ENCODE results near the gene UBE2N. TPM values are rescaled to one million over a fixed set of nuclear protein-coding genes. Genes with fewer than 3 reads are reported as not detected.

Gene UBE2N
- total RNA-seq, 1 donor from 2014 or later = 150 TPM

DNA sequence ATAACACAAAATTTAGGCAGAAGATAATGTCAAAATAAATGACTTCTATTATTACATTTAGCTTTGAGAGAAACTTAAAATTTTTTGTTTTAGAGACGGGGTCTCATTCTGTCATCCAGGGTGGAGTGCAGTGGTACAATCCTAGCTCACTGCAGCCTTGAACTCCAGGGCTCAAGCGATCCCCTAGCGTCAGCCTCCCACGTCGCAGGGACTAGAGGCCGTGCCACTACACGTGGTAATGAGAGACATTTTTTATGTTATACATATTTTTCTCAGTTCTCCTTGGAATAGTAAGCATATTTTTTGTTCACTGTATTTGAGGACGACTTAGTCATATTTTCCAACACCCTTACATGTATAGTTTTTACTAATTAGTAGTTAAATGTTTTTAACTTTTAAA lies 85.5 kb downstream of the UBE2N start:
- TF ChIP-seq CTCF (IDR thresholded peaks at IDR 0.05; ENCODE audit: unreplicated experiment) = no peak
- Mint-ChIP-seq H3K36me3 (ENCODE audit: low read depth, unreplicated experiment) (no peaks in the 10 kb centered on the region), H3K27ac (ENCODE audit: unreplicated experiment) (no peak overlapping the region), H3K27me3 (ENCODE audit: unreplicated experiment) (no peaks in the 10 kb centered on the region), H3K9me3 (ENCODE audit: unreplicated experiment) (no peaks in the 10 kb centered on the region), H3K4me3 (ENCODE audit: unreplicated experiment) (no peak overlapping the region), H3K4me1 (ENCODE audit: unreplicated experiment) (no peaks in the 10 kb centered on the region)
- no peak for DNase-seq (ENCODE audit: low spot score)

Other genes with a start within 250 kb of the UBE2N start
- 91.7 TPM for gene NUDT4, start 64.0 kb downstream of the UBE2N start, total RNA-seq (ENCODE audit: unreplicated experiment)
- 34.6 TPM for gene MRPL42, start 25.6 kb upstream of the UBE2N start, total RNA-seq (ENCODE audit: unreplicated experiment)
- 19.5 TPM for gene SOCS2, start 130.7 kb upstream of the UBE2N start, total RNA-seq (ENCODE audit: unreplicated experiment)
- 6.5 TPM for gene CRADD, start 235.4 kb upstream of the UBE2N start, total RNA-seq (ENCODE audit: unreplicated experiment)